Measurements from ENCODE around the gene SULT1A1.
"Not testable (repeated sequence)": the region's sequence is repeated elsewhere in the genome, so short reads cannot be mapped to it uniquely, and the experiment has no call there.

Gene SULT1A1

GRCh38 chr16:28617874-28618273, 8.0 kb upstream of the SULT1A1 start:
- Histone ChIP-seq H3K4me3 (ENCODE audit: low read length, poor library complexity, severe bottlenecking) (no peak overlapping the region), H3F3A (ENCODE audit: low read depth) (no peaks in the 10 kb centered on the region), H3K4me2 (ENCODE audit: low read depth, low read length, poor library complexity, severe bottlenecking) (no peak overlapping the region), H3K27me3 (ENCODE audit: insufficient read depth, low read length, poor library complexity, severe bottlenecking) (no peaks in the 10 kb centered on the region), H2AFZ (ENCODE audit: low read length) (no peak overlapping the region), H3K4me1 (ENCODE audit: insufficient read depth, low read length, poor library complexity, severe bottlenecking) (peaks cover 17% of the 10 kb centered on the region), H3K9me3 (ENCODE audit: insufficient read depth, low read depth, low read length) (no peaks in the 10 kb centered on the region), H3K9ac (ENCODE audit: low read depth, low read length, poor library complexity, severe bottlenecking) (no peak overlapping the region), H3K9me2 (replicated peaks; ENCODE audit: low read depth, low read length) (no peaks in the 10 kb centered on the region), H3K79me2 (ENCODE audit: insufficient read depth, low read length) (peaks cover 30% of the 10 kb centered on the region), H3K36me3 (ENCODE audit: insufficient read depth, low read length) (no peaks in the 10 kb centered on the region), H4K20me1 (ENCODE audit: insufficient read depth, low read length, poor library complexity, severe bottlenecking) (peaks cover 8% of the 10 kb centered on the region)
- TF ChIP-seq EZH2phosphoT487 (IDR thresholded peaks at IDR 0.05; ENCODE audit: borderline replicate concordance) (no peak), CTCF (conservative IDR thresholded peaks at IDR 0.05; ENCODE audit: low read length) (no peak)

GRCh38 chr16:28616636-28617035, 6.8 kb upstream of the SULT1A1 start:
- H3K79me2 ChIP-seq (ENCODE audit: insufficient read depth, low read length), result peaks cover 18% of the 10 kb centered on the region; the same call in 1 of the 2 replicates
- H3K9me3 ChIP-seq (ENCODE audit: insufficient read depth, low read depth, low read length), result no peaks in the 10 kb centered on the region
- no peak overlapping the region for H3K4me3 ChIP-seq (ENCODE audit: low read length, poor library complexity, severe bottlenecking)
- peaks cover 11% of the 10 kb centered on the region for H3K4me1 ChIP-seq (ENCODE audit: insufficient read depth, low read length, poor library complexity, severe bottlenecking)
- no peak overlapping the region for H3K4me2 ChIP-seq (ENCODE audit: low read depth, low read length, poor library complexity, severe bottlenecking)
- no peaks in the 10 kb centered on the region for H3F3A ChIP-seq (ENCODE audit: low read depth)
- no peaks in the 10 kb centered on the region for H3K27me3 ChIP-seq (ENCODE audit: insufficient read depth, low read length, poor library complexity, severe bottlenecking)
- H3K9me2 ChIP-seq (replicated peaks; ENCODE audit: low read depth, low read length), result no peaks in the 10 kb centered on the region
- no peak overlapping the region for H2AFZ ChIP-seq (ENCODE audit: low read length)
- TF ChIP-seq EZH2phosphoT487 (IDR thresholded peaks at IDR 0.05; ENCODE audit: borderline replicate concordance) (no peak), CTCF (conservative IDR thresholded peaks at IDR 0.05; ENCODE audit: low read length) (no peak)
- no peak overlapping the region for H3K9ac ChIP-seq (ENCODE audit: low read depth, low read length, poor library complexity, severe bottlenecking)
- no peaks in the 10 kb centered on the region for H3K36me3 ChIP-seq (ENCODE audit: insufficient read depth, low read length)
- H4K20me1 ChIP-seq (ENCODE audit: insufficient read depth, low read length, poor library complexity, severe bottlenecking), result peaks cover 5% of the 10 kb centered on the region

GRCh38 chr16:28616224-28616577, 6.4 kb upstream of the SULT1A1 start:
- H3K9me2 ChIP-seq (replicated peaks; ENCODE audit: low read depth, low read length); H3K4me1 ChIP-seq (ENCODE audit: insufficient read depth, low read length, poor library complexity, severe bottlenecking); H3K4me2 ChIP-seq (ENCODE audit: low read depth, low read length, poor library complexity, severe bottlenecking); H3F3A ChIP-seq (ENCODE audit: low read depth); H3K9ac ChIP-seq (ENCODE audit: low read depth, low read length, poor library complexity, severe bottlenecking); H3K4me3 ChIP-seq (ENCODE audit: low read length, poor library complexity, severe bottlenecking); H3K9me3 ChIP-seq (ENCODE audit: insufficient read depth, low read depth, low read length); H2AFZ ChIP-seq (ENCODE audit: low read length); H3K27me3 ChIP-seq (ENCODE audit: insufficient read depth, low read length, poor library complexity, severe bottlenecking); H4K20me1 ChIP-seq (ENCODE audit: insufficient read depth, low read length, poor library complexity, severe bottlenecking); H3K36me3 ChIP-seq (ENCODE audit: insufficient read depth, low read length): not testable (repeated sequence)
- peaks cover 14% of the 10 kb centered on the region; the same call in 1 of the 2 replicates for H3K79me2 ChIP-seq (ENCODE audit: insufficient read depth, low read length)

- not testable (repeated sequence) for H3K9ac ChIP-seq (ENCODE audit: low read depth, low read length, poor library complexity, severe bottlenecking); H3K4me2 ChIP-seq (ENCODE audit: low read depth, low read length, poor library complexity, severe bottlenecking); H3K9me3 ChIP-seq (ENCODE audit: insufficient read depth, low read depth, low read length); H3K9me2 ChIP-seq (replicated peaks; ENCODE audit: low read depth, low read length); H3K36me3 ChIP-seq (ENCODE audit: insufficient read depth, low read length); H3K27me3 ChIP-seq (ENCODE audit: insufficient read depth, low read length, poor library complexity, severe bottlenecking); H3K4me1 ChIP-seq (ENCODE audit: insufficient read depth, low read length, poor library complexity, severe bottlenecking); H3F3A ChIP-seq (ENCODE audit: low read depth); H4K20me1 ChIP-seq (ENCODE audit: insufficient read depth, low read length, poor library complexity, severe bottlenecking); H2AFZ ChIP-seq (ENCODE audit: low read length); H3K79me2 ChIP-seq (ENCODE audit: insufficient read depth, low read length); H3K4me3 ChIP-seq (ENCODE audit: low read length, poor library complexity, severe bottlenecking)
- TF ChIP-seq CTCF (conservative IDR thresholded peaks at IDR 0.05; ENCODE audit: low read length), result peak; percentile 46
Observed at GRCh38 chr16:28615486-28616223, 5.8 kb upstream of the SULT1A1 start.

- H4K20me1 ChIP-seq (ENCODE audit: insufficient read depth, low read length, poor library complexity, severe bottlenecking); H3K79me2 ChIP-seq (ENCODE audit: insufficient read depth, low read length); H3K4me1 ChIP-seq (ENCODE audit: insufficient read depth, low read length, poor library complexity, severe bottlenecking); H3K36me3 ChIP-seq (ENCODE audit: insufficient read depth, low read length); H3K4me2 ChIP-seq (ENCODE audit: low read depth, low read length, poor library complexity, severe bottlenecking); H3K9ac ChIP-seq (ENCODE audit: low read depth, low read length, poor library complexity, severe bottlenecking); H2AFZ ChIP-seq (ENCODE audit: low read length); H3K9me3 ChIP-seq (ENCODE audit: insufficient read depth, low read depth, low read length); H3K27me3 ChIP-seq (ENCODE audit: insufficient read depth, low read length, poor library complexity, severe bottlenecking); H3K9me2 ChIP-seq (replicated peaks; ENCODE audit: low read depth, low read length); H3F3A ChIP-seq (ENCODE audit: low read depth); H3K4me3 ChIP-seq (ENCODE audit: low read length, poor library complexity, severe bottlenecking): not testable (repeated sequence)
Observed at GRCh38 chr16:28614561-28614960, 4.7 kb upstream of the SULT1A1 start.
